ENCODE data around the gene RASA3. TPM values are rescaled to one million over a fixed set of nuclear protein-coding genes. Genes with fewer than 3 reads are reported as not detected.

RASA3 gene
- total and polyA plus RNA-seq, 2 of the 8 experiments (the other 6 are each of a cell fraction or from before 2014, with no cell fraction given) = 7.5 to 21.9 TPM

GRCh38 chr13:114062754-114063153 lies 69.7 kb downstream of the RASA3 start (continued):
- TF ChIP-seq, protein P1, sequence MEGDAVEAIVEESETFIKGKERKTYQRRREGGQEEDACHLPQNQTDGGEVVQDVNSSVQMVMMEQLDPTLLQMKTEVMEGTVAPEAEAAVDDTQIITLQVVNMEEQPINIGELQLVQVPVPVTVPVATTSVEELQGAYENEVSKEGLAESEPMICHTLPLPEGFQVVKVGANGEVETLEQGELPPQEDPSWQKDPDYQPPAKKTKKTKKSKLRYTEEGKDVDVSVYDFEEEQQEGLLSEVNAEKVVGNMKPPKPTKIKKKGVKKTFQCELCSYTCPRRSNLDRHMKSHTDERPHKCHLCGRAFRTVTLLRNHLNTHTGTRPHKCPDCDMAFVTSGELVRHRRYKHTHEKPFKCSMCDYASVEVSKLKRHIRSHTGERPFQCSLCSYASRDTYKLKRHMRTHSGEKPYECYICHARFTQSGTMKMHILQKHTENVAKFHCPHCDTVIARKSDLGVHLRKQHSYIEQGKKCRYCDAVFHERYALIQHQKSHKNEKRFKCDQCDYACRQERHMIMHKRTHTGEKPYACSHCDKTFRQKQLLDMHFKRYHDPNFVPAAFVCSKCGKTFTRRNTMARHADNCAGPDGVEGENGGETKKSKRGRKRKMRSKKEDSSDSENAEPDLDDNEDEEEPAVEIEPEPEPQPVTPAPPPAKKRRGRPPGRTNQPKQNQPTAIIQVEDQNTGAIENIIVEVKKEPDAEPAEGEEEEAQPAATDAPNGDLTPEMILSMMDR (IDR thresholded peaks at IDR 0.05; ENCODE audit: control extremely low read depth in 1 of 3, insufficient read depth in 1 of 3, low read depth in 1 of 3, low read length in 3 of 3) = no peak
- TF ChIP-seq ZNF274 (IDR thresholded peaks at IDR 0.05; ENCODE audit: borderline replicate concordance, extremely low read depth, low read length) = no peak
- no peak for TF ChIP-seq TAF1 (IDR thresholded peaks at IDR 0.05; ENCODE audit: low read depth, low read length)
